GM18867 (cell line): Measurements from ENCODE around the gene C17orf67.

Source experiments
- ATAC-seq: cut with Tn5 transposase; IDR thresholded peaks from one replicate; pipeline ENCODE4 v1.9.1; 2021; ENCODE audit warnings: mild to moderate bottlenecking, moderate library complexity; ENCODE audit not compliant: unreplicated experiment

Gene C17orf67

GRCh38 chr17:56834380-56835263, 902 bp upstream of the C17orf67 start:
- peak; percentile 34 for ATAC-seq

- peak; percentile 50 for ATAC-seq
These were observed 487 bp downstream of the C17orf67 start for GRCh38 chr17:56833057-56833808.

GRCh38 chr17:56832446-56832845, 1.3 kb downstream of the C17orf67 start:
- no peak for ATAC-seq

- no peak for ATAC-seq
These were observed 2.2 kb downstream of the C17orf67 start for GRCh38 chr17:56831369-56832095.

- ATAC-seq = no peak
These were observed 2.9 kb downstream of the C17orf67 start for GRCh38 chr17:56830726-56831368.

GRCh38 chr17:56826611-56827414, 6.9 kb downstream of the C17orf67 start:
- ATAC-seq = no peak

GRCh38 chr17:56824503-56824902, 9.2 kb downstream of the C17orf67 start:
- ATAC-seq = no peak

- ATAC-seq = no peak
These were observed 9.9 kb downstream of the C17orf67 start for GRCh38 chr17:56823848-56824247.

GRCh38 chr17:56822725-56823124, 11.0 kb downstream of the C17orf67 start:
- no peak for ATAC-seq

- ATAC-seq = no peak
These were observed 11.7 kb downstream of the C17orf67 start for GRCh38 chr17:56821847-56822534.

- no peak for ATAC-seq
These were observed 13.5 kb downstream of the C17orf67 start for GRCh38 chr17:56820207-56820606.

GRCh38 chr17:56819431-56820145, 14.1 kb downstream of the C17orf67 start:
- peak; percentile 72 for ATAC-seq

- ATAC-seq = no peak
These were observed 14.7 kb downstream of the C17orf67 start for GRCh38 chr17:56819030-56819429.

GRCh38 chr17:56817066-56817465, 16.7 kb downstream of the C17orf67 start:
- ATAC-seq = no peak

- ATAC-seq = no peak
These were observed 18.0 kb downstream of the C17orf67 start for GRCh38 chr17:56815711-56816110.

- no peak for ATAC-seq
These were observed 20.8 kb downstream of the C17orf67 start for GRCh38 chr17:56812901-56813388.

- ATAC-seq = no peak
These were observed 22.6 kb downstream of the C17orf67 start for GRCh38 chr17:56810891-56811775.

- ATAC-seq = no peak
These were observed 23.4 kb downstream of the C17orf67 start for GRCh38 chr17:56810343-56810742.
